Measurements from ENCODE around the gene SPTBN2.
A peak's percentile ranks its signal among the peaks of the same experiment; 100 is the strongest.

SPTBN2 gene

DNA sequence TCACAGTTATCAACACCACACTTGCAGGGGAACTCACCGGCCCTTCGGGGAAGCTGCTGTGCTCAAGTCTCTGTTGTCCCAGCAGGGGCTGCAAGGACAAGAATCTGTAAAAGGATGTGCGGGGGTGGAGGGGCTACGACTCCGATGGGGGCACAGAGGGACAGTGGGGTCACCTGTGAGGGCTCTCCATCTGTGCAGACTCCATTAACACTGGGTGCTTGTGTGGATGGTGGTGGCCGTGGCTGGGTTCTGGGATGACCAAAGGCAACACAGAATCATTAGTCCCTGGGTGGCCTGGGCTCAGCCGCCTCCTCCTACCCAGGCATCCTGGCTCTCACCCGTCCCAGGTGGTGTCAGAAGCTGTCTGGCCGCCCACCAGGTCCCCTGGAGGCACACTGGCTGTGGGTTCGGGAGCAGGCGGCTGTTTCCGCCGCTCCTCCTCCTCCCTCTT is 41.2 kb downstream of the SPTBN2 start:
- no peak for DNase-seq (ENCODE audit: insufficient read length)
- FAIRE-seq, result no peak
- TF ChIP-seq POLR2AphosphoS5 (IDR thresholded peaks at IDR 0.05; ENCODE audit: low read depth, low read length) (no peak), POLR2A (IDR thresholded peaks at IDR 0.05; ENCODE audit: low read depth, low read length) (no peak), TAF1 (IDR thresholded peaks at IDR 0.05; ENCODE audit: borderline replicate concordance, low read depth, low read length) (no peak)

GRCh38 chr11:66686801-66687750 is 41.9 kb downstream of the SPTBN2 start:
- no peak for TF ChIP-seq TAF1 (IDR thresholded peaks at IDR 0.05; ENCODE audit: borderline replicate concordance, low read depth, low read length)
- no peak for TF ChIP-seq POLR2A (IDR thresholded peaks at IDR 0.05; ENCODE audit: low read depth, low read length)
- no peak for TF ChIP-seq POLR2AphosphoS5 (IDR thresholded peaks at IDR 0.05; ENCODE audit: low read depth, low read length)
- FAIRE-seq (no peak), DNase-seq (ENCODE audit: insufficient read length) (no peak)

DNA sequence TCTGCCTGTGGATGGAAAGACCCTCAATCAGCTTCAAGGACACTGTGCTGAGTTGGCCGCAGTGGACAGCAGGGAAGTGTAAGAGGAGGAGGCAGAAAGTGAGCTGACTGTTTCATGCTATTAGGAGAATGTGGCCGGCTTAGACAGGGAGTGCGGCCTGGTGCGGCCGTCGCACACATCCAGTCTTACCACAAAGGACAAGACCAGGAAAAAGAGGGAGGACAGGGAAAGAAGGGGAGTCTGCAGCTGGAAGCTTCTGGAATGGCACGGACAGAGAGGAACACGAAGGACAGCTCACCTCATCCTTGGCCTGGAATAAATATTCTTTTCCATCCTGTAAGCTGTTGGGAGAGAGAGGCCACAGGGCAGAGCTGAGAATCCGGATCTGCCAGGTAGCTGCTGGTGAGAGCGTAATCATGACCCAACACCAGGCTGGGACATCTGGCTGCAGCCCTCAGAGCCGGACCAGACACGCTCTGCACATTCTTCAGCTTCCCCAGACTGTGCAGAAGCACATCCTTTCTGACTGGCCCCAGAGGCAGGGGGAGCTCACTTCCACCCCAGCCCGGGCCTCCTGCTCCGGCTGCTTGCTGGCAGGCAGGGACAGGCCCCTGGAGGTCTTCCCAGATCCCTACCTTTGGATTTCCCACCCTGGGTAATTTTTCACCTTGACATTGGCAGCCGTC is 42.8 kb downstream of the SPTBN2 start:
- DNase-seq (ENCODE audit: insufficient read length) (no peak), FAIRE-seq (no peak)
- TF ChIP-seq POLR2A (IDR thresholded peaks at IDR 0.05; ENCODE audit: low read depth, low read length), result no peak
- TF ChIP-seq POLR2AphosphoS5 (IDR thresholded peaks at IDR 0.05; ENCODE audit: low read depth, low read length), result no peak
- no peak for TF ChIP-seq TAF1 (IDR thresholded peaks at IDR 0.05; ENCODE audit: borderline replicate concordance, low read depth, low read length)

- FAIRE-seq (no peak), DNase-seq (ENCODE audit: insufficient read length) (no peak)
- no peak for TF ChIP-seq POLR2AphosphoS5 (IDR thresholded peaks at IDR 0.05; ENCODE audit: low read depth, low read length)
- TF ChIP-seq TAF1 (IDR thresholded peaks at IDR 0.05; ENCODE audit: borderline replicate concordance, low read depth, low read length), result no peak
Observed at GRCh38 chr11:66685276-66686099, 43.5 kb downstream of the SPTBN2 start.

DNA sequence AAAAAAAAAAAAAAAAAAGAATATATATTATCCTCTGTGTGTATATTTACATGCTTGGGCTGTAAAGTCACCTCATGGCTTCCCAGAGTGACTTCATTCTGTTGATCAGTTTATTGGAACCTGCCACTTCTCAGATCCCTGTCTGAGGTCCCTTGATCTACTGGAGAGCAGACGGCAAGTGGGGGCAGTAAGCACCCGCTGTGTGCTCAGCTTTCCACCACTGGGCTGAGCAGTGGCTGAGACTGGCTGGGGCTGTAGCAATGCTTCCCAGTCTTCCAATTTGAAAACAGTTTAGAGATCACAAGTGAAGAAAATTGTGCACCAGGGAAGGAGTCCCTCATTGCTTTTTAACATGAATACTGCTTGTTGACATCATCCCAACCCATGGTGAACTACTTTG is 44.4 kb downstream of the SPTBN2 start:
- FAIRE-seq, result no peak
- DNase-seq (ENCODE audit: insufficient read length), result no peak

GRCh38 chr11:66683877-66684276 is 45.1 kb downstream of the SPTBN2 start:
- no peak for TF ChIP-seq TAF1 (IDR thresholded peaks at IDR 0.05; ENCODE audit: borderline replicate concordance, low read depth, low read length)
- TF ChIP-seq POLR2AphosphoS5 (IDR thresholded peaks at IDR 0.05; ENCODE audit: low read depth, low read length), result no peak
- TF ChIP-seq POLR2A (IDR thresholded peaks at IDR 0.05; ENCODE audit: low read depth, low read length), result no peak
- DNase-seq (ENCODE audit: insufficient read length), result no peak
- FAIRE-seq, result no peak

More for the DNA sequence above, 44.4 kb downstream of the SPTBN2 start:
- TF ChIP-seq TAF1 (IDR thresholded peaks at IDR 0.05; ENCODE audit: borderline replicate concordance, low read depth, low read length) (no peak), POLR2AphosphoS5 (IDR thresholded peaks at IDR 0.05; ENCODE audit: low read depth, low read length) (no peak), POLR2A (IDR thresholded peaks at IDR 0.05; ENCODE audit: low read depth, low read length) (no peak)

- no peak for DNase-seq (ENCODE audit: insufficient read length)
- FAIRE-seq, result no peak
- TF ChIP-seq POLR2A (IDR thresholded peaks at IDR 0.05; ENCODE audit: low read depth, low read length) (no peak), TAF1 (IDR thresholded peaks at IDR 0.05; ENCODE audit: borderline replicate concordance, low read depth, low read length) (no peak), POLR2AphosphoS5 (IDR thresholded peaks at IDR 0.05; ENCODE audit: low read depth, low read length) (no peak)
Observed at GRCh38 chr11:66680966-66681645, 47.9 kb downstream of the SPTBN2 start.

GRCh38 chr11:66677599-66678375 is 51.2 kb downstream of the SPTBN2 start, which contains the start of gene RBM4B:
TSS of gene RBM4B (minus strand) at chr11:66677887. CDS start at chr11:66677079, 808 bp downstream.
- peak; percentile 91 for DNase-seq (ENCODE audit: insufficient read length)
- FAIRE-seq, result peak; percentile 99
- TF ChIP-seq POLR2AphosphoS5 (IDR thresholded peaks at IDR 0.05; ENCODE audit: low read depth, low read length) (peak; percentile 75), TAF1 (IDR thresholded peaks at IDR 0.05; ENCODE audit: borderline replicate concordance, low read depth, low read length) (peak; percentile 66; the same call in 1 of the 2 replicates), POLR2A (IDR thresholded peaks at IDR 0.05; ENCODE audit: low read depth, low read length) (peak; percentile 84)

DNA sequence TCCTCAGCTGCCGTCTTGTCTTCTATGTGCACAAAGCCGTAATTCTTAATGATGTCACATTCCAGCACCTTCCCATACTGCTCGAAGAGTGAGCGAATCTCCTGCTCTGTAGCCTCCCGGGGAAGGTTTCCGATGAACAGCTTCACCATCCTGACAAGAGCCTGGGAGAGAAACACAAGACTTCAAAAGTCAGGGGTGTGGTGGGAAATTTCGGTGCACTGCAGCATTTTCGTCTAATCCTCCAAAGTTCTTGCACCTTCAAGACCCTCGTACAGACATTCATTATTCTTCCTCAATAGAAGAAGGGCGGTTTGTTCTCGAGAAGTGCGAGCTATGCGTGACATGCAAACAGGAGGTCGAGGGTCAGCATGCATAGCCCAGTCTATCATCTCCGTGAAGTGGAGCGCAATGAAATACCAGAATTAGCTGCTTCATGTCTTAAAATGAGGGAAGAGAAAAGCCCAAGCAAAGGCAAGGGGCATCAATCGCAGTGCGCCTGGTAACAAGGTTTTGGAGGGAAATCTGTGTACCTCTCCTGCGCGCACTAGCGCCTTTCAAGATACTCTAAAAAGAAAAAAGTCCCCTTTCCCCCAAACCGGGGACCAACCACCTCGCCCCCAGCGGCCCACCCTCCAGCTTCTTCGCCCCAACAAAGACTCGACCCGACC is 52.0 kb downstream of the SPTBN2 start:
- FAIRE-seq (peak; percentile 90), DNase-seq (ENCODE audit: insufficient read length) (no peak)
- TF ChIP-seq POLR2A (IDR thresholded peaks at IDR 0.05; ENCODE audit: low read depth, low read length) (no peak), POLR2AphosphoS5 (IDR thresholded peaks at IDR 0.05; ENCODE audit: low read depth, low read length) (no peak), TAF1 (IDR thresholded peaks at IDR 0.05; ENCODE audit: borderline replicate concordance, low read depth, low read length) (no peak)
